GM18907 (cell line): ENCODE measurements around the gene SYT14.
"Not testable (repeated sequence)": the region's sequence is repeated elsewhere in the genome, so short reads cannot be mapped to it uniquely, and the experiment has no call there.

ENCODE experiments used
- ATAC-seq: cut with Tn5 transposase; IDR thresholded peaks from one replicate; pipeline ENCODE4 v1.9.1; 2021; ENCODE audit warnings: mild to moderate bottlenecking, moderate library complexity; ENCODE audit not compliant: unreplicated experiment

The SYT14 gene

GRCh38 chr1:209936125-209936524 lies 1.9 kb upstream of the SYT14 start:
- ATAC-seq, result no peak

DNA sequence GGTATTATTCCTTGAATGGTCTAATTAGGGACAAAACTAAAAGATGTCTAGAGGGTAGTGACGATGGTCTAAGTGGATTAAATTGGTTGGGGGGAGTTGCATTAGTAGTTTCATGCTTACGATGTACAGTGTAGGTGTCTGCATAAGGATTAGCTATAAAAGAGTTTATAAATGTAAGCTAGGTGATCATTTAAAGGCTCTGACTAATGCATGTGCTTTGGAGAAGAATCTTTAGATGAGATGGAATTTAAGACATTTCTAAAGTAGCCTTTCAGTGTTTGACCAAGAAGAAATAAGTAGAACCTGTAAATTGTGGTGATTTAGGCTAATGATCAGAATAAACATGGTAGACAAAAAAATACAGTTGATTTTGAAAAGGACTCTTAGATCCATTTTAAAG lies 7.4 kb downstream of the SYT14 start:
- no peak for ATAC-seq

GRCh38 chr1:209948155-209948554 lies 10.1 kb downstream of the SYT14 start:
- no peak for ATAC-seq

DNA sequence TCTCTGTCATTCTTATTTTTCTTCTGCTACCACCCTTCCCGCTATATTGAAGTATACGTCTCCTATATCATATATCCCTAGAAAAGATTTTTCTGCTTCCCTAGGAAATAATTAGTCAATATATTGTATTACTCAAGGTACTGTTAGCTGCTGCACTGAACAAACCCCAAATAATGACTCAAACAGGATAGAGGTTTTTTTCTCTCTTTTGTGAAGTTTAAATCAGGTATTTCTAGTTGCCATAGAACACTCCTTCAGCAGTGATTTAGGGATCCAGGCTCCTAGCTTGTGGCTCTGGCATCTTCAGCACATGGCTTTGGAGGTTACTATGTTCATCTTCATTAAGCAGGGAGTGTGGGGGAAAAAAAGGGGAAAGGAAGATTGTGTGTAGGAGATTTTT lies 18.1 kb downstream of the SYT14 start:
- ATAC-seq, result no peak

DNA sequence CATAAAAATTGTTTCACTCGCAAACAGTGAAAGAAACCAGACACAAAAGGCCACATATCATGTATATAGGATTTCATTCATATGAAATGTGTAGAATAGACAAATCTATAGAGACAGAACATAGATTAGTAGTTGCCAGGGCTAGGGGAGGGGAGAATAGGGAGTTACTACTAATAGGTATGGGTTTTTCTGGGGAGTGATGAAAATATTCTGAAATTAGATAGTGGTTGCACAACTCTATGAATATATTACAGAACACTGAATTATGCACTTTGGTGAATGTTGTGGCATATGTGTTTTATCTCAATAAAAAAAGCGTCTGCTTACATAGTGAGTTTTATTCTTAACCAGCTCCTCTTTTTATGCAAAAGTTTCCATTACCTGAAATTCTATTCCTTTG lies 21.6 kb downstream of the SYT14 start:
- no peak for ATAC-seq

DNA sequence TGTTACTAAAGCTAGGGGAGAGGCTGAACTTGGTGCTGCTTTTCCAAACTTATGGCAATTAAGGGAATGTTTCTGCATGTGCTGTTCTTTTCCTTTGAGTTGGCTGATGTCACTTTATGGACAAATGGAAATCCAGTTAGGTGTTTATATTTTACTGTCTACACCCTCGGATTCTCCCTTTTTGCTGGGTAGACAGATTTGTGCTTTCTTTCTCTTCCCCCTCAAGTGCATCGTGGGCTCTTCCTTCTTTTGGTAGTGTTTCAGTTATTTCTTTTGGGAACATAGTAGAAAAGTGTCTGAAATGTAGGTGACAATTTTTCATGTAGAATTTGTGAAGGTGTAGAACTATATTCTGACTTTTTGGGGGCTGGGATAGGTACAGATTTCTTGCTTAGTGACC lies 22.9 kb downstream of the SYT14 start:
- no peak for ATAC-seq

DNA sequence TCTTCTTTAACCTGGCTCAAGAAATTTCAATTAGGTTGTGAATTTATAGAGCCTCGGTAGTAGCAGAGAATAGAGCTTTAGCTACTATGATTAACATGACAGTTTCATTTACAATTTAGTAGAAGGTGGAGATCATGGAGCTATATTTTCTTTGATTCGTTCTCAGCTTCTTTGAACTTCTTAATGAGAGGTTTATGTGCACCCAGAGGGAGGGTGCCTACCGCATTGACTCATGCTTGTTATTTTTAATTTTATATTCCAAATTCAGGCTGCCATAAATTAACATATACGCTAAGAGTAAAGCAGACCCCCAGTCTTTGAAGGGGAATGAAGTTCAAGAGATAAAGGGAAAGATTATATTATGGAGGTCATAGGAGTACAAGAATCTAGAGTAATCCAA lies 24.4 kb downstream of the SYT14 start:
- no peak for ATAC-seq

- ATAC-seq, result no peak
These were observed 24.8 kb downstream of the SYT14 start for GRCh38 chr1:209962856-209963255.

GRCh38 chr1:209965996-209966395 lies 28.0 kb downstream of the SYT14 start:
- ATAC-seq, result no peak

GRCh38 chr1:209978721-209979120 lies 40.7 kb downstream of the SYT14 start:
- ATAC-seq, result not testable (repeated sequence)

DNA sequence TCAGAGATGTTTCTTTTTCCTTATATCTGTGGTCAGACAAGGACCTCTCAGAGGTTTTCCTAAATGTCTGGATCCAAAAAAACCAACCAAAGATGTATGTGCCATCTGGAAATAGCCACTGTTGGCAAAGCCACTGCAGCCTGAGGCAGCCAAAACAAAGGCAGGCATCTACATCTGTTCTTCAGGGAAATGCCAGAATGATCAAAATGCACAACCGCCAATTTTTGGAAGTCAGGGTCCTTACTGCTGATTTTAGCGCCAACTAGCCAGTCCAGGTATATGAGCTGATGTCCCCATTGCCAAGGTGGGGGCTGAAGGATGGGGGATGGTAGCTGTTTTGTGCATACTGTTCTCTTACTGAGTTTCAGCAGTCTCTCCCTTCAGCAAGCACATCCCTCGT lies 45.9 kb downstream of the SYT14 start:
- ATAC-seq, result no peak

DNA sequence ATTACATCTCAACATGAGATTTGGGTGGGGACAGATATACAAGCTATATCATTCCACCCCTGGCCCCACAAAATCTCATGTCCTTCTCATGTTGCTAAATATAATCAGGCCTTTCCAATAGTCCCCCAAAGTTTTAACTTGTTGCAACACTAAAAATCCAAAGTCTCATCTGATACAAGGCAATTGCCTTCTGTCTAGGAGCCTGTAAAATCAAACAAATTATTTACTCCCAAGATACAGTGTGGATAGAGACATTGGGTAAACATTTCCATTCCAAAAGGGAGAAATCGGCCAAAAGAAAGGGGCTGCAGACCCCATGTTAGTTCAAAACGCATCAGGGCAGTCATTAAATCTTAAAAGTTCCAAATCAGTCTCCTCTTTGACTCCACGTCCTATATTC lies 47.0 kb downstream of the SYT14 start:
- ATAC-seq, result no peak

GRCh38 chr1:209988706-209989105 lies 50.7 kb downstream of the SYT14 start:
- ATAC-seq, result no peak

GRCh38 chr1:209989525-209989924 lies 51.5 kb downstream of the SYT14 start:
- no peak for ATAC-seq

DNA sequence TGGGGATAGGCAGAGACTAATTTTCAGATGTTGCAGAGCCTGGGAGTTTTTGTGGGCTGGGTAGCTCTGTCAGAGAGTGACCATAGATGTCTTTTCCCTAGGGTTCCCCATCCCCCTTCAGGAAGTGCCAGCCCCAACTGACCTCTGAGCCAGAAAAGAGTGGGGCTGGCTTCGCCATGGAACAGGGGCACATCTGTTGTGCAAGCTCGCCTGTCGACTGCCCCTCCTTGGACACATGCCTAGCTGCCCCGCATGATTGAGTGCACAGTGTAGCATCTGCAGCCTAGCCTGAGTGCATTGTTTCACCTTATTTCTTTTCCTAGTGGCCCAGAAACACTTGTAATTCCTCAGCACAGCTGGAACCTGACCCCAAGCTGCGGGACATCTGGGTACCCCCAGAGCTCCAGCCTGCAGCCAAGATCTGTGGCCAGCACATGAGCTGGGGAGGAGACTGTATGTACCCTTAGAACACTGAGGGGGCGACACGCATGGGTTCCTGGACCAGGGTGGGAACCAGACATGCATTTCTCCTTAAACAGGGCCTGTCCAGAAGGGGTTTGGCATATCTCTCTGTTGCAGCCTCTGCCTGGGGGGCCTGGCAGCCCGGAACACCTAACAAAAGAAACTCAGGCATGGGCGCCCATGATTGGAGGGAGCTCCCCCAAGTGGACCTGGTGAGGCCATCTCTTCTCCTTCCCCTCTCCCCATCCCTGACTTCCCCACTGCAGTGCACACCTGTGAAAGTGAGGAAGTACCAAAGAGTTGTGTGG lies 55.2 kb downstream of the SYT14 start:
- no peak for ATAC-seq

DNA sequence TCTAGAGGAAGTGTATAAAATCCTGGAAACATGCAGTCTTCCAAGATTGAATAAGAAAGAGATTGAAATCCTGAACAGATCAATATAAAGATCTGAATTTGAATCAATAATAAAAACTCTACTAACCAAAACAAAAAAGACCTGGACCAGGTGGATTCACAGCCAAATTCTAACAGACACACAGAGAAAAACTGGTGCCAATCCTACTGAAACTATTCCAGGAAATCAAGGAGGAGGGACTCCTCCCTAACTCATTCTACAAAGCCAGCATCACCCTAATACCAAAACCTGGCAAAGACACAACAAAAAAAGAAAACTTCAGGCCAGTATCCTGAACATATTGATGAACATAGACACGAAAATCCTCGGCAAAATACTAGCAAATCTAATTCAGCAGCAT lies 58.3 kb downstream of the SYT14 start:
- no peak for ATAC-seq

GRCh38 chr1:209999005-209999404 lies 61.0 kb downstream of the SYT14 start:
- no peak for ATAC-seq

DNA sequence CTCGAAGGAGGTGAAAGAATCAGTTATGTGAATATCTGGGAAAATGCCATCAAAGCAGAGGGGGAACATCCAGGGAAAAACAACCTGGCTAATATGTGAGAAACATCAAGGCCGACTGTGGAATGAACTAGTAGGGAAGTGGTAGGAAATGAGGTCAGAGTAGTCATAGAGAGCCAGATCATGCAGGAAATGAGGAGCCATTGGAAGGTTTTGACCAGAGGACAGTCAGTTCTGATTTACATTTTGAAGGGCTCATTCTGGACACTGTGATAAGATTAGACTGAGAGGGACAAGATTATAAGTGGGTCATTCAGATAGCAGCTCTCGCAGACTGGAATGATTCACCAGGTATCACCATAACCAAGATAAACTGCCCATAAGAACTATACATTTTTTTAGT lies 63.7 kb downstream of the SYT14 start:
- no peak for ATAC-seq

GRCh38 chr1:210003501-210003900 lies 65.5 kb downstream of the SYT14 start:
- no peak for ATAC-seq

GRCh38 chr1:210010161-210010560 lies 72.1 kb downstream of the SYT14 start:
- ATAC-seq, result no peak

- no peak for ATAC-seq
These were observed 83.3 kb downstream of the SYT14 start for GRCh38 chr1:210021145-210021860.

- ATAC-seq, result no peak
These were observed 84.0 kb downstream of the SYT14 start for GRCh38 chr1:210022044-210022443.

- no peak for ATAC-seq
These were observed 86.3 kb downstream of the SYT14 start for GRCh38 chr1:210024282-210024681.
